ENCODE data around the gene QRICH2.

GRCh38 chr17:76233588-76234353 is 74.3 kb downstream of the QRICH2 start:
- TF ChIP-seq CTCF (IDR thresholded peaks at IDR 0.05; ENCODE audit: insufficient read depth, low read length, poor library complexity, severe bottlenecking) (no peak), EZH2phosphoT487 (conservative IDR thresholded peaks at IDR 0.05; ENCODE audit: low read length) (no peak)
